HG03060 (cell line): ENCODE measurements around the gene UBIAD1.
"Not testable (repeated sequence)": the region's sequence is repeated elsewhere in the genome, so short reads cannot be mapped to it uniquely, and the experiment has no call there.

Experiments used
- ATAC-seq: cut with Tn5 transposase; IDR thresholded peaks from one replicate; pipeline ENCODE4 v1.9.1; 2021; ENCODE audit warnings: low read depth, moderate number of reproducible peaks; ENCODE audit not compliant: unreplicated experiment

Gene UBIAD1

GRCh38 chr1:11279152-11279551 lies 6.2 kb downstream of the UBIAD1 start:
- ATAC-seq: no peak

- ATAC-seq: no peak
These were observed 6.6 kb downstream of the UBIAD1 start for GRCh38 chr1:11279630-11280029.

- no peak for ATAC-seq
These were observed 7.8 kb downstream of the UBIAD1 start for GRCh38 chr1:11280719-11281376.

- no peak for ATAC-seq
These were observed 8.7 kb downstream of the UBIAD1 start for GRCh38 chr1:11281518-11282331.

DNA sequence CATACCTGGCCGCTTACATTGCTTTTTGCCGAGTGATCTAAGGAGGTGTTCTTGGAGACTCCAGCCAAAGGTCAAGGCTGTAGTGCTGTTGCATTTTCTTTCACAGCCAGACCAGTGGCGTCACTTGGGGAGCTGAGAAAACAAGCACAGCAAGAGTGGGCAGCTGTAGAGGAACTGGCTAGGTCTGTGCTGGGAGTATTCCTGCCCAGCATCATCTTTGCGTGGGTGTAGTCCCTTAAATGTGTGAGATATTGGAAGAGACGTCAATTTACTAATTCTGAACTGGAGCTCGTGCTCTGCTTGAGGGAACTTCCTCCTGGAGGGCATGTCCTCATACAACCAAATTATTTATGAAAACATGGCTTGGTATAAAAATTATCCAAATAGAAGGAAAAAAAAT lies 10.2 kb downstream of the UBIAD1 start:
- no peak for ATAC-seq

DNA sequence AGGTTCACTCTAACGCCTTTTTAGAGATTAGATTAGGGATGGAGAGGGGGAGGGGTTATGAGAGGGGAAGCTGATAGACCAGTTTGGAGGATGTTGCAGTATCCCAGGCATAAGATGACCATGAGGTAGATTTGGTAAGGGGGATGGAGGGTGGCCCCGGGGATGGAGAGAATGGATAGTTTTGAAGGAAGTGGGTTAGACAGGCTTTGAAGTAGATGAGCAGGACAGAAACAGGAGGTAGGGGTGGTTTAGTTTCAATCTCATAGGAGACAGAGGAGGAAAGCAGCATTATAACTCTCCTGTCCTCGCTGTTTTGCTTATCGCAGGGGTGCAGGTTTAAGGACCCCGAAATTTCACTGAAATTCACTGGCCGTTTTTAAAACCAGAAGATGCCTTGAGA lies 11.8 kb downstream of the UBIAD1 start:
- no peak for ATAC-seq

GRCh38 chr1:11285883-11286734 lies 13.1 kb downstream of the UBIAD1 start:
- no peak for ATAC-seq

- no peak for ATAC-seq
These were observed 13.9 kb downstream of the UBIAD1 start for GRCh38 chr1:11286735-11287410.

DNA sequence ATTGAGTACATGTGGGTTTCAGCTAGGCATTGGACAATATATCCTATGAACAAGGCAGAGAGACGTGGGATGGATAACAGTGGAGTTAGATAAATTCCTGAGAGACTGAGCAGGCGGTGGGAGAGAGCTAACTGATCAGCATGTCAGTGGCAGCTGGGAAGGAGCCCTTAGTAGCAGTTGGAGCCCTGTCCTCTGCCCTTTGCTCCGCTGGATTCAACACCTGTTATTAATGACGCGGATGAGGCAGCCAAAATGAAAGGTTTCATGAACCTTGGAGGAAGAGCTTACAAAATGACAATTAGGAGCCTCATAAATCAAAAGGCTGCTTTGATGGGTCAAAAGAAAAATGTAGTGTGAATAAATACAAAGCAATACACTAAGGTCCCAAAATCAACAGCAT lies 16.1 kb downstream of the UBIAD1 start:
- ATAC-seq: no peak

DNA sequence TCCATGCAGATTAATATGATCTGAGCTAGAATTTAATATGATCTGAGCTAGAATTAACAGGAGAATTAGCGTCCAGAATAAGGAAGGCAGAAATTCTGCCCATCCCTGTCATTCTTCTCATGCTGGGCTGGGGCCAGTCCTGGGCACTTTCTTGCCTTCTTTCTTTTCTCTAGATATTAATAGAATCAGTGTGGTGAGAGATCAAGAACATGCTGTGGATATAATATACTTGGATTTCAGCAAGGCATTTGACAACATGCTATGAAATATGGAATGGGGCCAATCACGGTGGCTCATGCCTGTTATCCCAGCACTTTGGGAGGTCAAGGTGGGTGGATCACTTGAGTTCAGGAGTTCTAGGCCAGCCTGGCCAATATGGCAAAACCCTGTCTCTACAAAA lies 18.1 kb downstream of the UBIAD1 start:
- ATAC-seq: no peak

- no peak for ATAC-seq
These were observed 20.9 kb downstream of the UBIAD1 start for GRCh38 chr1:11293856-11294255.

DNA sequence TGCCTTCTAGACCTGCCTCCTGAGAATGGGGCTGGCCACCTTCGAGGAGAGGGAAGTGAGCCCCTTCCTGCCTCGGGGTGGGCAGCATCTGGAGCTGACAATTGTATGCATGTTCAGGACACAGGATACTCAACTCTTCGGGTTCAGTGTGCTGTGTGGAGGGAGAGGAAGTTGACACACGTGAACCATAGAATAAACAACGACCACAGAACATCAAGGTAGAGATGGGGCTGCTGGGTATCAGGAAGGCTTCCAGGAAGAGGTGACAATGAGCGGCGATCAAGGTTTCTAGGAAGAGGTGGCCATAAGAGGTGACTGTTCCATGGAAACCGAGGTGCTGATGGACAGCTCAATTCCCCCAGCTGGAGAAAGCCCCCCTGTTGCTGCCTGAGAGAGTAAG lies 22.0 kb downstream of the UBIAD1 start:
- no peak for ATAC-seq

DNA sequence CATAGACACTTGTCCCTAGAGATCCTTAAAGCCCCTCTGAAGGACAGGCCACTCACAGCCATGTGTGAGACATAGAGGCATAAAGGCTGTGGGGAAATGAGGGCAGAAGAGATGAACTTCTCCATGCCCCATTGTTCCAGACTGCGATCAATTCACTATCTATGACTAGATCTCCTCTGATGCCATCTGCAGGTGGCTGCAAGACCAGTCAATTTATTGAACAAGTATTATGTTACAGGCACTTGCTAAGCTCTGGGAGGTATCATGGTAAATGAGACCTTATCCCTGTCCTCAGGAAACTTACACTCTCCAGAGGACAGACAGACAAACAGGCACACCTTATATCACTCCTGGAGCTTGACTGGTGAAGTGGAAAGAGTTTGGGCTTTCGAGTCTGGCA lies 22.9 kb downstream of the UBIAD1 start:
- no peak for ATAC-seq

- not testable (repeated sequence) for ATAC-seq
These were observed 24.8 kb downstream of the UBIAD1 start for GRCh38 chr1:11297774-11298173.

DNA sequence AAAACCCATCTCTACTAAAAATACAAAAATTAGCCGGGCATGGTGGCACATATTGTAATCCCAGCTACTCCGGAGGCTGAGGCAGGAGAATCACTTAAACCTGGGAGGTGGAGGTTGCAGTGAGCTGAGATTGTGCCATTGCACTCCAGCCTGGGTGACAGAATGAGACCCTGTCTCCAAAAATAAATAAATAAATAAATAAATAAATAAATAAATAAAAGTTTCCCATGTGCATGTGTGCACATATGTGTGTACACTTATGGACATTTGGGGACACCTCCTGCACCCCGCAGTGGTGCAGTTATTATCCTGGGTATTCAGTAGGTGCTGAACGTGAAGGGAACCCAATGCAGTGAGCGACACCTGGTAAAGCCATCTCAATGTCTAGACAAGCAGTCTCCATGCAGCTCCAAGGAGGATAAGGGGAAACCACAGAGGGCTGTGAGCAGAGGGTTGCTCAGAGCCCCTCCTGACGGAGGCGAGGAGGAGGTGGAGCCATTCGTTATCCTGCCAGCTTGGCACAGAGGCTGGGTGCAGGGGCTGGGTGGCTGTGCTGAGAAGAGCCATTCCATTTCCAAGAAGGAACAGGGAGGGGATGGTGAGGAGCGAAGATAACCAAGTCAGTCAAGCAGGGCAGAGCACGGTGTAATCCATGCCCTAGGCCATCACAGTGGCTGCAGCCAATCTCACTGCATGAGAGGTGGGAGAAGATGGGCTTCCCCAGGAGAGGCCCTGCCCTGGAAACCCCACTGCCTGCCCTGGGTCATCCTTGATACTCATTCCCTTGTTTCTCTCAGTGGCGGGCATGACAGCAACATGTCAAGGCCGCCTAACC lies 25.6 kb downstream of the UBIAD1 start:
- ATAC-seq: no peak

GRCh38 chr1:11299225-11299574 lies 26.2 kb downstream of the UBIAD1 start:
- no peak for ATAC-seq

GRCh38 chr1:11301601-11302000 lies 28.6 kb downstream of the UBIAD1 start:
- no peak for ATAC-seq

DNA sequence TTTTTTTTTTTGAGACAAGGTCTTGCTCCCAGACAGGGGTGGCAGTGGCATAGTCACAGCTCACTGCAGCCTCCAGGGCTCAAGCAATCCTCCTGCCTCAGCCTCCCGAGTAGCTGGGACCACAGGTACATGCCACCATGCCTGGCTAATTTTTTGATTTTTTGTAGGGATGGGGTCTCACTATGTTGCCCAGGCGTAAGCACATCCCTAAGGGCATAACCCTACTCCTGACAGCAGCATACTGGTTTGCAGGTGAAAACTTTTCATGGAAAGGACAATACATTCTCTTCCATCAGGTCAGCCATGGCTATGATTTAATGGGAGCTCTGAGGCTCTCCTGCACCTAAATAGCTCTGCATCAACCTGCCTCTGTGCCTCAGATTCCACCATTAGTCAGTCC lies 29.4 kb downstream of the UBIAD1 start:
- no peak for ATAC-seq

DNA sequence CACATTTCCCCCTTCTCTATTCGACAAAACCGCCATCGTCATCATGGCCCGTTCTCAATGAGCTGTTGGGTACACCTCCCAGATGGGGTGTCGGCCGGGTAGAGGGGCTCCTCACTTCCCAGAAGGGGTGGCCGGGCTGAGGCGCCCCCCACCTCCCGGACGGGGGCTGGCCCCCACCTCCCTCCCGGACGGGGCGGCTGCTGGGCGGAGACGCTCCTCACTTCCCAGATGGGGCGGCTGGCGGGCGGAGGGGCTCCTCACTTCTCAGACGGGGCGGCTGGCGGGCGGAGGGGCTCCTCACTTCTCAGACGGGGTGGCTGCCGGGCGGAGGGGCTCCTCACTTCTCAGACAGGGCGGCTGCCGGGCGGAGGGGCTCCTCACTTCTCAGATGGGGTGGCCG lies 32.5 kb downstream of the UBIAD1 start:
- not testable (repeated sequence) for ATAC-seq

GRCh38 chr1:11307852-11308251 lies 34.9 kb downstream of the UBIAD1 start:
- ATAC-seq: no peak
